EH (cell line): Measurements from ENCODE around the gene FBLN2.

Experiments
- DNase-seq: peaks from one replicate; pipeline ENCODE4 v3.0.0-alpha.2; 2015; ENCODE audit warnings: low read depth

The FBLN2 gene

DNA sequence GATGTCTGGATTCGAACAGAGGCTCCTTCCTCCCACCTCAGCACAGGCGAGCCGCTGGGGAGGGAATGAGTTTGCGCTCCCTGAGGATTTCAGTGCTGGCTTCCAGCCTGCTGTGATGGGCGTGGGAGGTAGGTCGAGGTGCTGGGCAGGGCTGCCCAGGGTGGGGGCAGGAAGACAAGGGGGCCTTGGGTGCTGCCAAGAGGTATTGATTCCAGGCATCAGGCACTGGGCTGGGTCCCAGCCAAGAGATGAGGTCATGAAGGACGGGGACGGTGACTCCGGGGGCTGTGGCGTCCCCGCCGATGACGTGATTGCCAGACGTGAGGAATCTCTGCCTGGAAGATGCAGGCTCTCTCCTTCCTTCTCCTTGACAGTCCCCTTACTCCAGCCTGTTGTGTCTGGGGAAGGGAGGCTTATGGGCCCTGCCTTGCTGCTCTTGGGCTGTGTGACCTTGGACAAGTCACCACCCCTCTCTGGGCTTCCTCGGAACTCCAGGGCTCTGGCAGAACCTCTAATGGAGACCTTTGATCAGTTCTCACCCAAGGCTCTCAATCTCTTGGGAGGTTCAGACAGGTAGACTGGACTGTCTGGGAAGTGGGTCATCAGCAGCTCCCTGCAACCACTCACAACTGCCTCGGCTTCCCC, 116.8 kb downstream of the FBLN2 start:
- no peak for DNase-seq

DNA sequence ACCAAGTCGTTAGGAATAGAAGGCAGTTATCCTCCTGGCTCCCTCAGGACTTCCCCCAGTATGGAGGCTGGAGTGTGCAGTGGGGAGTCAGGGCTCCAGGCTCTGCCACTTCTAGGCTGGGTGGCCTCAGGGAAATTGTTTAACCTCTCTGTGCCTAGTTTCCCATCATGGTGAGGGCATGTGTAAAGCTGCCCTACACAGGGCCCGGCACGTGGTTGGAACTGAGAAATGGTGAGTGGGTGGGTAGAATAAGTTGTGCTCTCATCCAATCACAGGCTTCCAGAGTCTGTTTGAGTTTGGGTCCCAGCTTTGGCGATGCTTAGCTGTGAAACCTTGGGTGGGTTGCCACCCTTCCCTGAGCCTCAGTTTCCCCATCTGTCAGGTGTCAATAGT, 117.3 kb downstream of the FBLN2 start:
- DNase-seq: no peak

DNA sequence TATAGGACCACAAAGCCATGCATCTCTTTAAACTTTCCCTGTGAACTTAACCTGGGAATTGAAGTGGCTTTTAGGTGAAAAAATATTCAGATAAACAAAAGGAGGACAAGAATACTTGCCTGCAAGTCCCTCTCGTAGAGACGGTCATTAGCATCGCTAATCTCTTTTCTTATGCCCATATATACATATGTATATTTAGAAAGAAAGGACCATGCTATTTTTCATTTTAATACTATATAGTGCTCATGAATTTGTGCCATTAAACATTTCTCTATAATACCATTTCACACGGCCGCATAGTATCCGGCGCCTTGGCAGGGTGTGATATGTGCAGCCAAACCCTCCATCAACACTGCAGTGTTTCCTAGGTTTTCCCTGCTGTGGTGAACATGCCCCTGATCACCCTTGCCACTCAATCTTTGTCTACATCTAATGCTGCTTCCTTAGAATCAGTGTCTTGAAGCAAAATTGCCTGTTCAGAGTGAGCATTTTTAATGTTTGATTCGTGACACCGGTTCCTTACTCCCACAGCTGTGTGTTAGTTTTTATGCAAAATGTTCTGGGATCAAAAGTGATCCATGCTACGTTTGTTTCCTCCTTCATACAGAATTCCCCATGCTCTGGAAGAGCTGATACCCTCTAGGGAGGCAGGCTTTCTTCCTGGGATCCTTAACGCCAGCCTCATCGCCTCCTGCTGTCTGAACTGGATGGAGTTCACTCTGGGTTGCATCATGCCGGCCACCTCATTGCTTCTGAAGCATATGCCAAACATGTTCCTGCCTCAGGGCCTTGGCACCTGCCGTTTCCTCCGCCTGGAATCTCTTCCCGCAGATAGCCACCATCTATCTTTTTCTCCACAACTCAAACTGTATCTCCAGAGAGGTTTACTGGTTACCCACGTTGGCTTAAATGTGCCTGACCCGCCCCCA, 118.1 kb downstream of the FBLN2 start:
- DNase-seq: no peak

- no peak for DNase-seq
These were observed 119.2 kb downstream of the FBLN2 start for GRCh38 chr3:13668136-13668535.

DNA sequence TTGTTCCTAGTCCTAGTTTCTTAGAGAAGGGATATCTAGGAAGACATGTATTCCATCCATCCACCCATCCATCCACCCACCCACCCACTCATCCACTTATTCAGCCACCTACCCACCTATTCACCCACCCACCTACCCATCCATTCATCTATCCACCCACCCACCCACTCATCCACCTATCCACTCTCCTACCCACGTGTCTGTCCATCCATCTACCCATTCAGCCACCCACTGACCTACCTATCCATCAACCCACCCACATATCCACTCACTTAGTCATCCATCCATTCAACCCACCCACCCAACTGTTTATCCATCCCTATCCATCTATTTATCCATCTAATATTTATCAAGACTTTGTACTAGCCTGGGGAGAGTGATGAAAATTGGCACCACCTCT, 120.5 kb downstream of the FBLN2 start:
- DNase-seq: no peak

GRCh38 chr3:13670292-13670691, 121.4 kb downstream of the FBLN2 start:
- no peak for DNase-seq

DNA sequence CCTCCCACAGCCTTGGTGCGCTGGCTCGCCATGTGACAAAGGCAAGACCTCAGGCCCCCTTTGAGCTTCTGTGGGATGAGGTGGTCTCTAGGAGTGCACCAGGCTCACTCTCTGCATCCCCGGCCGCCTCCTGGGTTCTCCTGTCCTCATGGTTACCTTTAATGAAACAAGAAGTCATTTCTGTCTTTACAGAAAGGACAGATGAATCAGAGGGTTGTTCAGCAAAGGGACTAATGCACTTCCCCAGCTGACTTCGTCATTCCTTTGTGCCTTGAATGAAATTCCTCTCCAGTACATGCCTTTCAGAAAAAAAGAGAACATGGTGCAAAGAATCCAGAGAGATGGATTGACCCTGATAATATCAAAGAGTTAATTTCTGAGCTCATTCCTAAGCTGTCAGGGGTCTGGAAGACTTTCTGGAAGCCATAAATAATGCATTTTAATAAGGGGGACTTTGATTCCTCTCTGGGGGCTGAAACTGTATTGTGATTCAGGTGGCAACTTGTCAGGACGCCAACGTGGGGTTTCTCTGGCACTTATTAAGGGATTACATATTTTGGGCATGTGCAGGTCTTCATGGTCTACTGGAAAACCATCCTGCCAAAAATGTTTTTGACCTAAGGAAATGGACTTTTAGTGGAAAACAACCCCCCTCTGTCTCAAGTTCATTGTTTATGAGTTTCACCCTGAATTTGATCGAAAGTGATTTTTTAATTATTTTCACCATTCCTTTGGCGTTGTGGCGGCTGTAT, 122.7 kb downstream of the FBLN2 start:
- DNase-seq: peak; percentile 32

DNA sequence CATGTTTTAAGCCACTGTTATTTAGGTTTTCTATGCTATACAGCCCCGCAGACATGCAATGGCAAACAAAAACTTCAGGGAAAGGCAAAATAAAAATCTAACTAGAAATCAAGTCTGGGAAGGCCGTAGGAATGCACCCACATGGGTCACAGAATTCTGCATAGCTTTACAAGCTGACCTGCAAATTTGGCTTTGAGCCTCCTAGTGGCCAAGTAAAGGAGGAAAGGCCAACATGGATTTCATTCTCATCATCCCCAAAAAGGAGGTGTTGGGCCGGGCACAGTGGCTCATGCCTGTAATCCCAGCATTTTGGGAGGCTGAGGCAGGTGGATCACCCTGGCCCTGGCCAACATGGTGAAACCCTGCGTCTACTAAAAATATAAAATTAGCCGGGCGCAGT, 124.3 kb downstream of the FBLN2 start:
- DNase-seq: peak; percentile 16

DNA sequence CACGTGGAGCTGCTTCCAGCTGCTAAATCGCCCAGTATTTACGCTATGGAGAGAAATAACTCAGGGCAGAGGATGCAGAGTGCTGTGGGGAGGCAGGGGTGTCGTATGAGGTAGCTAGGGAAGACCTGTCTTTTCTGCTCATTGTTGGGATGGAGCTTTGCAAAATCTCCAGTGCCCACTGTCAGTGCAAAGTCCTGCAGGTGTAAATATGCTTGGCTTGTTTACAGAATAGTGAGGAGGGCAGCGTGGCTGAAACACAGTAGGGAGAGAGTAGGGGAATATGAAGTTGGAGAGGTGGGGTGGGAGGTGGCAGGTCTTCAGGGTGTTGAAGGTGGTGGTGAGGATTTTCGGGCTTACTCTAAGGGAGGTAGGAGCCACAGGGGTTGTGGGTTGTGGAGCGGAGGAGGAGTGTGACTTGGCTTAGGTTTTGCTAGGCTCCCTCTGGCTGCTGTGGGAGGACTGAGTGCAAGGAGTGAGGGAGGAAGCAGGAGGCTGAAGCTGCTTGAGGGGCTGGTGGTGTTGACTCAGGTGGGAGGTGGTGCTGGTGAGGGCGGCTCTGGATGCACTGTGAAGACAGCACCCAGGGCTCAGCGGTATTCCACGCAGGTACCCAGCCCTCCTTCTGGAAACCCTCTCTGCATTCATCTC, 125.7 kb downstream of the FBLN2 start:
- DNase-seq: no peak

DNA sequence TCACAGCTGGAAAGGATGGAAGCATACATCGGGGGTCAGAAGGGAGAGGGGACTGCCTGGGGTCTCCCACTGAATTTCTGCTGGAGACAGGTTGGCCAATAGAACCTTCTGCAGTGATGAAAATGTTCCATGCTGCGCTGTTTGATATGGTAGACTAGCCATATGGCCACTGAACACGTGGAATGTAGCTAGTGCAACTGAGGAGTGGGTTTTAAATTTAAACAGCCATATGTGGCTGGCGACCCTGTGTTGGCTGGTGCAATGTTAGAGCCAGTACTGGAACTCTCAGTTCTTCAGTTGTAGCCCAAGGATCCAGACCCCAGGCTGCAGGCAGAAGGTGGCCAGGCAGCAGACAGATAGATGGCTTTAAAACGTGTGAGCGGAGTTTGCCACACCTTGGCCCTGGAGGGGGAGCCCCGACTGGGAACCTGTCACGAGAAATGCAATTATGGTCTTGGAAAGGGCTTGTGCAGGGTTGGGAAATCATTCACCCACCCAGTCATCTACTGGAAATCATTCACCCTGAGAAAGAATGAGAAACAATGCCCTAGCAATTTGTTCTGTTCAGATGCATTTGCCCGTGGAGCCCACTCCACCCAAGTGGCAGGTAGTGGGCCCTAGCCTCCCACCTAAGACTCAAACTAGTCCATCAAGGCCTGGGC, 127.6 kb downstream of the FBLN2 start:
- DNase-seq: no peak

DNA sequence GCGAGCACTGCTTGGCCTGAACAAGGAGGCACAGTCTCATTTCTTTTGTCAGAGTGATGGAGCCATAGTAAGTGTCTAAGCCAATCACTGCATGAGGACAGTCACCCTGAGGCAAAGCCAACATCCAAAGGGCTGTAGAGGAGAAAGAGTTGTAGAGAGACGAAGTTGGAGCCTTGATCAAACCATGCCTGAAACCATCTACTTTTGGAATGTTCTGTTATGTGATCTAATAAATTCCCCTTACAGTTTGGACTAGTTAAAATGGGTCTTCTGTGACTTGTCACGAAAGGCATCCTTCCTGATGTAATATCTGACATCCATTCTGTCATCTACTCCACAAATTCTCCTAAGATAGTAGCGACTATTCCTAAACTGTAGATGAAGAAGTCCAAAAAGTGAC, 128.3 kb downstream of the FBLN2 start:
- no peak for DNase-seq

GRCh38 chr3:13681931-13682330, 133.0 kb downstream of the FBLN2 start:
- no peak for DNase-seq

GRCh38 chr3:13682331-13683013, 133.5 kb downstream of the FBLN2 start:
- no peak for DNase-seq

DNA sequence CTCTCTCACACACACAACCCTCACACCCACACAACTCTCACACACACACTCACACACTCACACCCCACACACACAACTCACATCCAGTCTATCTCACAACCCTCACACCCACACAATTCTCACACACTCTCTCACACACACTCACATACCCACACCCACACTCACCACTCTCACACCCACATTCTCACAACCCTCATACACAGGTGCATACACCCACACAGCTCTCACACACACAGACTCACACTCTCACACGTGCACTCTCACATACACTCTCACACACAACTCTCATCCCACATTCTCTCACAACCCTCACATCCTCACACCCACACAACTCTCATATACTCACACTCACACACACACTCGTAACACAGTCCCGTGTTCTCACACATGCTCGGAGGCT, 134.4 kb downstream of the FBLN2 start:
- DNase-seq: no peak

GRCh38 chr3:13683772-13684171, 134.8 kb downstream of the FBLN2 start:
- no peak for DNase-seq

- DNase-seq: no peak
These were observed 135.4 kb downstream of the FBLN2 start for GRCh38 chr3:13684350-13684749.

DNA sequence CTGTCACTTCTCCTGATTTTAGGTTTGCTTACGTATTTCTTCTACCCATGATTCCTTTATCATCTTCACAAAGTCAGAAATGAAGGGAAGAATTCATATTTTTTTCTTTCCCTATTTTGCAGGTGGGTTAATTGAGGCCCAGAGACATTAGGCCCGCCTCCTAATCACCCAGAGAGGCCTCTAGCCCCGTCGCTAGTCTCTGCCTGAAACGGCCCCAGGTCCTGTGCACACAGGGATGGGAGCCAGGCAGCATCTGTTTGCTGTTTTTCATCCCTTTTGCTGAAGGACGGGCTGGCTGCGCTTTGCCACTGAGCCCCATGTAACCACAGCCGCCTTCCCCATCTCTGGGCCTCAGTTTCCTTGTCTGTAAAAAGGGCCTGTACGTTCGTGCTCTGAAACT, 135.9 kb downstream of the FBLN2 start:
- no peak for DNase-seq

GRCh38 chr3:13685721-13686120, 136.8 kb downstream of the FBLN2 start:
- DNase-seq: no peak

DNA sequence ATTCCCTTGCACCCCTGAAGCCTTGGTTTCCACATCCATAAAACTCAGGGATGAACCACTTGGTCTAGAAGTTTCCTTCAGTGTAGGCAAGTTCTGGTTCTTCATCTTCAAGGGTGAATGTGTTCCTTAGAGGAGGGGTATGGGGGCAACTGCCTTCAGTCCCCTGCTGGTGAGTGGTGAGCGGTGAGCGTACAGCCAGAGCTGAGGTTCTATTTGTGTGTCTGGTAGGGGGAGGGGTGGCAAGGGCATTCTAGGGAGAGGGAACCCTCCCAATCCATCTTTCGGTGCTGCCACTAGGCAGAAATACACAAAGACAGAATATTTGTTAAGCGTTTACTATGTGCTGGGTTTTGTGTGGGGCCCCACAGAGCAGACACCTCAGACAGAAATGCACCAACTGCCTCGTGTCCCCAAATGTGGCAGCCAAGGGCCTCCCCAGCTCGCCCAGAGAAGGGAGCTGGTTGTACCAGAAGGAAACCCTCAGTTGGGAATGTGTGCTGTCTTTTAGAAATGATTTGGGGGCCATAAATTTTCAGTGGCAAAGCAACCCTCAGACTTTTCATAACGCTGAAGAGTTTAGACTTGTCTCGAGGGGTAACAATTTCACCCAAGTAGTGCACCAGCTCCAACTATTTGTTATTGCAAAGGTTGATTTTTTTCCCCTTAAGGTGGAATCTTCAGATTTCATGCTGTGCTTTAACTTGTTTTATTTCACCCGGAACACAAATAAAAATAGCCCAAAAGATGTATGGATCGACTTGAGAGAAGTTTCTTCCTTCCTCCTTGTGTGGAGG, 137.6 kb downstream of the FBLN2 start:
- DNase-seq: no peak

DNA sequence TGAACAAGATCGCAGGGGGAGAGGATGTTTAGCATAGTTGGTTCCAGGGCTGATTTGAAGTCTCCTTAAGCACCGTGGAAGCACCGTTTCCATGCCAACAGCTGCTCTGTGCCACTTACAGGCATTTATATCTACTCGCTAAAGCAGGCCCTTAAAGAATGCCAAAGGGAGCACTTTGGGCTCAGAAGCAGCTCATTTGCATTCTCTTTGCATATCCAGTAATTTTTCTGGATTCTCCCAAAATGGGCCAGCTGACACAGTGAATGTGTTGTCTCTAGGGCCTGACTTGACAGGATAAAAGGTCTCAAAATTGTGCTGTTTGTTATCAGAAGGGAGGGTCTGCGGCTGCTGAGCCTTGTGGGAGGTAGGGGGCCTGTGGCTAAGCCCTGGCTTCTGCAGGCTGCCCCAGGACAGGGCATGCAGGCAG, 138.6 kb downstream of the FBLN2 start:
- no peak for DNase-seq
